Neural crest cell (in vitro differentiated cells): Measurements from ENCODE around the gene RPAP3. TPM values are rescaled to one million over a fixed set of nuclear protein-coding genes. Genes with fewer than 3 reads are reported as not detected.

ENCODE experiments used
- DNase-seq: peaks from one replicate; pipeline ENCODE4 v3.0.0; 2021; ENCODE audit warnings: low read depth, mixed read lengths, low spot score
- H3K27ac Mint-ChIP-seq: one replicate; pipeline ENCODE4 v1.8.0; 2021; ENCODE audit warnings: mild to moderate bottlenecking, mixed read lengths; ENCODE audit not compliant: unreplicated experiment
- H3K27me3 Mint-ChIP-seq: 2 replicates; pipeline ENCODE4 v1.8.0; 2021; ENCODE audit warnings: low read depth, mild to moderate bottlenecking, mixed read lengths
- H3K36me3 Mint-ChIP-seq: 2 replicates; pipeline ENCODE4 v1.8.0; 2021; ENCODE audit warnings: low read depth, mild to moderate bottlenecking, mixed read lengths
- H3K4me1 Mint-ChIP-seq: 2 replicates; pipeline ENCODE4 v1.8.0; 2021; ENCODE audit warnings: mixed read lengths
- H3K4me3 Mint-ChIP-seq: one replicate; pipeline ENCODE4 v1.8.0; 2021; ENCODE audit warnings: mild to moderate bottlenecking, mixed read lengths
- H3K9me3 Mint-ChIP-seq: 2 replicates; pipeline ENCODE4 v1.8.0; 2021; ENCODE audit warnings: mixed read lengths
- total RNA-seq: library from RNA; stranded (reverse); gene quantifications from 2 replicates; pipeline ENCODE4 v1.2.1, GENCODE V29; 2021
- TF ChIP-seq, protein P1 (sequence below): fragments of 200-600 bp; sonication (generic); conservative IDR thresholded peaks from 2 replicates; pipeline ENCODE4 v1.5.0; 2021; ENCODE audit warnings: antibody characterized with exemption, mild to moderate bottlenecking

RPAP3 gene
- total RNA-seq, 1 donor from 2014 or later: 49.4 TPM

GRCh38 chr12:47698631-47699030 is 7.2 kb downstream of the RPAP3 start:
- Mint-ChIP-seq H3K27me3 (no peaks in the 10 kb centered on the region), H3K27ac (no peak overlapping the region), H3K9me3 (no peaks in the 10 kb centered on the region), H3K4me3 (no peak overlapping the region), H3K36me3 (peaks cover 14% of the 10 kb centered on the region), H3K4me1 (peaks cover 9% of the 10 kb centered on the region)
- DNase-seq: no peak
- TF ChIP-seq, protein P1, sequence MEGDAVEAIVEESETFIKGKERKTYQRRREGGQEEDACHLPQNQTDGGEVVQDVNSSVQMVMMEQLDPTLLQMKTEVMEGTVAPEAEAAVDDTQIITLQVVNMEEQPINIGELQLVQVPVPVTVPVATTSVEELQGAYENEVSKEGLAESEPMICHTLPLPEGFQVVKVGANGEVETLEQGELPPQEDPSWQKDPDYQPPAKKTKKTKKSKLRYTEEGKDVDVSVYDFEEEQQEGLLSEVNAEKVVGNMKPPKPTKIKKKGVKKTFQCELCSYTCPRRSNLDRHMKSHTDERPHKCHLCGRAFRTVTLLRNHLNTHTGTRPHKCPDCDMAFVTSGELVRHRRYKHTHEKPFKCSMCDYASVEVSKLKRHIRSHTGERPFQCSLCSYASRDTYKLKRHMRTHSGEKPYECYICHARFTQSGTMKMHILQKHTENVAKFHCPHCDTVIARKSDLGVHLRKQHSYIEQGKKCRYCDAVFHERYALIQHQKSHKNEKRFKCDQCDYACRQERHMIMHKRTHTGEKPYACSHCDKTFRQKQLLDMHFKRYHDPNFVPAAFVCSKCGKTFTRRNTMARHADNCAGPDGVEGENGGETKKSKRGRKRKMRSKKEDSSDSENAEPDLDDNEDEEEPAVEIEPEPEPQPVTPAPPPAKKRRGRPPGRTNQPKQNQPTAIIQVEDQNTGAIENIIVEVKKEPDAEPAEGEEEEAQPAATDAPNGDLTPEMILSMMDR: no peak

DNA sequence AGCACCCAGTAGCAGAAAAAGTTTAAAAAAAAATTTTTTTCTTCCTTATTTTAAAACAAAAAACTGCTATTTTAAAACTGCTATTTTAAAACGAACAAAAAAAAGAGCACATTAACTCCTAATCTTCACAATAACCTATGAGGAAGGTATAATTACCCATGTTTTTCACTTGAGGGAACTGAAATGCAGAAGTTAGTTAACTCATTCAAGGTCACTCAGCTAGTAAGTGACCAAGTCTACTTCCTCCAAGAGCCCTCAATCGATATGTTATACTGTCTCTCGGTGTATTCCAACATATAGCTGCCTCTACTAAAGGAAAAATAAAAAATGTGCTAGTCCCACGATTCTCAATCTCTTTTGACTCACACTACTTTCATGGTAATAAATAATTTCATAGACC is 7.8 kb downstream of the RPAP3 start:
- Mint-ChIP-seq H3K27ac (no peak overlapping the region), H3K9me3 (no peaks in the 10 kb centered on the region)

DNA sequence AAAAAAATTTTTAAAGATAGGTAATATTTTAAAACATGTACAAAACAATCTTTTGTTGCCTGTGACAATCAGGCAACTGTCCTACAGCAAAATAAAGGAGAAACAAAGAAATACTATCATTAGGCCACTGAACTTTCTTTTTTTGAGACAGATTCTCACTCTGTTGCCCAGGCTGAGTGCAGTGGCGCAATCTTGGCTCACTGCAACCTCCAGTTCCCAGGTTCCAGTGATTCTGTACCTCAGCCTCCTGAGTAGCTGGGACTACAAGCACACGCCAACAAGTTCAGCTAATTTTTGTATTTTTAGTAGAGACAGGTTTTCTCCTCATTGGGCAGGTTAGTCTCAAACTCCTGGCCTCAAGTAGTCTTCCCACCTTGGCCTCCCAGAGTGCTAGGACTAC is 16.6 kb downstream of the RPAP3 start:
- Mint-ChIP-seq H3K27ac (no peak overlapping the region), H3K4me3 (no peak overlapping the region), H3K4me1 (no peaks in the 10 kb centered on the region), H3K27me3 (no peaks in the 10 kb centered on the region), H3K9me3 (no peaks in the 10 kb centered on the region), H3K36me3 (peaks cover 28% of the 10 kb centered on the region)
- TF ChIP-seq, protein P1: no peak
- DNase-seq: no peak

More for the DNA sequence above, 7.8 kb downstream of the RPAP3 start:
- Mint-ChIP-seq H3K4me1 (peaks cover 4% of the 10 kb centered on the region), H3K36me3 (peaks cover 20% of the 10 kb centered on the region), H3K27me3 (no peaks in the 10 kb centered on the region), H3K4me3 (no peak overlapping the region)
- TF ChIP-seq, protein P1: no peak
- DNase-seq: no peak

- peaks cover 18% of the 10 kb centered on the region for H3K36me3 Mint-ChIP-seq
- no peak for DNase-seq
- TF ChIP-seq, protein P1: no peak
- no peak overlapping the region for H3K4me3 Mint-ChIP-seq
- H3K4me1 Mint-ChIP-seq: no peaks in the 10 kb centered on the region
- no peaks in the 10 kb centered on the region for H3K9me3 Mint-ChIP-seq
- H3K27ac Mint-ChIP-seq: no peak overlapping the region
- no peaks in the 10 kb centered on the region for H3K27me3 Mint-ChIP-seq
Observed at GRCh38 chr12:47687636-47688035, 18.2 kb downstream of the RPAP3 start.

GRCh38 chr12:47686645-47687240 is 19.1 kb downstream of the RPAP3 start:
- no peaks in the 10 kb centered on the region for H3K9me3 Mint-ChIP-seq
- TF ChIP-seq, protein P1: peak; percentile 77
- peaks cover 9% of the 10 kb centered on the region for H3K36me3 Mint-ChIP-seq
- no peaks in the 10 kb centered on the region for H3K4me1 Mint-ChIP-seq
- peak; percentile 16 for DNase-seq
- H3K27ac Mint-ChIP-seq: no peak overlapping the region
- no peaks in the 10 kb centered on the region for H3K27me3 Mint-ChIP-seq
- H3K4me3 Mint-ChIP-seq: no peak overlapping the region
